DMS153 (cell line): Measurements from ENCODE around the gene USP25.

Source experiments
- DNase-seq: peaks from one replicate; lab custom pipeline; 2025; lab: John Stamatoyannopoulos, UW

Gene USP25

DNA sequence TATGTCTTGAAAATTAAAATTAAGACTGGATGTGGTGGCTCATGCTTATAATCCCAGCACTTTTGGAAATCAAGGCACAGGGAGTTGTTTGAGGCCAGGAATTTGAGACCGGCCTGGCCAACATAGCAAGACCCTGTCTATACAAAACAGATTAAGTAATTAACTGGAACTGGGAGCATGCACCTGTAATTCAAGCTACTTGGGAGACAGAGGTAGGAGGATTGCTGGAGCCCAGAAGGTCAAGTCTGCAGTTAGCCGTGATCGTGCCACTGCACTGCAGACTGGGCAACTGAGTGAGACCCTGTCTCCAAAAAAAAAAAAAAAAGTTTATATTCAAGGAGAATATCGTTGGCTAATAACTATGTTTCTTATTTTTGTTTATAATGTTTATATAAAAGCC, 139.2 kb downstream of the USP25 start:
- DNase-seq = no peak

DNA sequence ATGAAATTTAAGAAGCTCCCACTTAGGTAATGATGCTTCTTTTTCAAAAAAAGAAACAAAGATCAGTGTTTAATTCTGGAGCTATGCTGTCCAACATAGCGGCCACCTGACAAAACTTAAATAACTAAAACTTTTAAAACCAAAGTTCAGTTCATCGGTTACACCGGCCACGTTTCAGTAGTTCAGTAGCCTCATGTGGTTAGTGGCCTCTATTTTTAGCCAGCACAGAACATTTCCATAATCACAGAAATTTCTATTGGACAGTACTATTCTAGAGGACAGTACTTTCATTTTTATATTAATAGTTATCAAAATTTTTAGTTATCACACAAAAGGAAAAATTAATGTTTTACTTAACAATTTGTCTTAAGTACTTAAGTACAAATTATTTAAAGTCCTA, 141.0 kb downstream of the USP25 start:
- no peak for DNase-seq

DNA sequence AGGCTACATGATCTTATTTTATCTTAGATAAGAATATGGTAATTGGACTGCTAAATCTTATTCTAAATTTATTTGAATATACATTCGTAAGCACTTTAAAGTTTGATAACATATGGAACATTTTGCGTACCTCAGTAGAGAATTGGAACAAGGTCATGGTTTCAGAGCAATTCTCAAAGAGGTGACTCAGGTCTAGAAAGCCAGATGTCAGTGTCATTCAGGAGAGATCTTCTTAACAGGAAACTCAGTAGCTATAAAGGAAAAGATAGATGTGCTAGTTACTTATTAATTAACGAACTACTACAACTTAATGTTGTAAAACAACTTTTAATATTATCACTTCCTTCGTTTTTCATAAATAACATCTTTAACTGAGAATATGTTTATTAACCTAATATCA, 142.5 kb downstream of the USP25 start:
- no peak for DNase-seq

- DNase-seq = no peak
Measured at GRCh38 chr21:15874615-15875014, 144.8 kb downstream of the USP25 start.

- no peak for DNase-seq
Measured at GRCh38 chr21:15875286-15875685, 145.5 kb downstream of the USP25 start.

DNA sequence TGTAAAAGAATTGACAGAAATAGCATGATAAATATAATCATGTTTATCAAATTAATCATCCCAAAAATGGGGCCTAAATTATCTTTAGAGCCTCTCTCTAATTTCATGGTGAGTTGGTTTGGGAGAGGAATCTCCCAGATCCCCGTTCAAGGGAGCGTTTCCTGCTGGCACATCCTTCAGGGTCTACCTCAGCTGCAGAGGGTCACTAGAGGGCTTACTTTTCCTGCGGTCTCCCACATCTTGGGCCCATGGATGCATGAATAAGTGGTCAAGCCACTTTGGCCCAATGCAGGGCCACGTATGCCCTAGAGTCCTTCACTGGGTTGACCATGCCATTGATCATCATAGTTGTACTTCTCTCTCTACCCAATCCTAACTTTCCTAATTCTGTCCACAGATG, 164.1 kb downstream of the USP25 start:
- DNase-seq = no peak

DNA sequence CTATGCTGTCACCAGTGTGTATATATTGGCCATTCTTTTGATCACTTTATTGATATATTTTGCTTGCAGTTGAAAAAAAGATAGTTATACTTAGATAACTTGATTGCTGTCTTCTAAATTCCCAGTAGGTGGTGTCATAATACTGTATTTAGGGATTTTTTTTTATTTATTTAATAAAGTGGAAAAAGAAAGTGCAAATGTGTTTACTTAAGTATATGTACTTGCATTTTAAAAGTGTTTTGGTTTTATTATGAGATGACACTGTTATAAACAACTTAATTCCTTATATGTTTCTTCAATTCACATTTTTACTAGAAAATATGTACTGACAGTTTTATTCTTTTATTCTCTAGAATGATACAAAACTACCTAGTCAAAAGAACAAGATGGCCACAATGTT, 164.8 kb downstream of the USP25 start:
- no peak for DNase-seq

- no peak for DNase-seq
Measured at GRCh38 chr21:15895142-15896106, 165.6 kb downstream of the USP25 start.

DNA sequence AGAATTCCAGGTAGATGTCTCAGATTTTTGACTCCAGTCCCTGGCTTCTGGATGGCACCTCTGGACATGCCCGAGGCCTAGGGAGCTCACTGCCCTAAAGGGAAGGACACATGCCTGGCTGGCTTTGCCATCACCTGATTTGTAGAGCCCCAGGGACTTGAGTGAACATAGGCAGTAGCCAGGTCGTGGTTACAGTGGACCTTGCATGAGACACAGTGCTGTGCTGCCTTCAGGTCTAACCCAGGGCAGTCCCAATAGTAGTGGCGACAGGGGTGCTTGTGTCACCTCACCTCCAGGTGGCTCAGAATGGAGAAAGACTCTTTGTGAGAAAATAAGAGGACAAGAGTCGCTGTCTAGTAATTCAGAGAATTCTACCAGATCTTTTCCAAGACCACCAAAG, 166.7 kb downstream of the USP25 start:
- no peak for DNase-seq

DNA sequence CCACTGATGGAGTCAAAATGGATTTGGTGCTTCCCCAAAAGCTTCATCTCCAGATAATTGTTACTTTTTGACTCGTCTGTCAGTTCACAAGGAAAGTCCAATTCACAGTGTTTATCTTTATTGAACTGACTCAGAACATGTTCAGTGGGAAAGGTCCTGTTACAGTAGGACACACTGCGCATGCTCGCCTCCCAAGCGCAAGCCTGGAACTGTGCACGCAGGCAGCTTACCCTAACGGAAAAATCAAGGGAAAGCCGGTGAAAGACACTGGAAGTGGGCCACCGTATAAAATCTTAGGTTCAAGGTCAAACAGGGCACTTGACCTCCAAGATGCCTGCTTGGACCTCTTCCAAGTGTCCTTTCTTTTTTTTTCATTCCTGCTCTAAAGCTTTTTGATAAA, 174.6 kb downstream of the USP25 start:
- DNase-seq = no peak

- DNase-seq = no peak
Measured at GRCh38 chr21:15908187-15908586, 178.4 kb downstream of the USP25 start.

GRCh38 chr21:15928196-15928595, 198.4 kb downstream of the USP25 start:
- no peak for DNase-seq

DNA sequence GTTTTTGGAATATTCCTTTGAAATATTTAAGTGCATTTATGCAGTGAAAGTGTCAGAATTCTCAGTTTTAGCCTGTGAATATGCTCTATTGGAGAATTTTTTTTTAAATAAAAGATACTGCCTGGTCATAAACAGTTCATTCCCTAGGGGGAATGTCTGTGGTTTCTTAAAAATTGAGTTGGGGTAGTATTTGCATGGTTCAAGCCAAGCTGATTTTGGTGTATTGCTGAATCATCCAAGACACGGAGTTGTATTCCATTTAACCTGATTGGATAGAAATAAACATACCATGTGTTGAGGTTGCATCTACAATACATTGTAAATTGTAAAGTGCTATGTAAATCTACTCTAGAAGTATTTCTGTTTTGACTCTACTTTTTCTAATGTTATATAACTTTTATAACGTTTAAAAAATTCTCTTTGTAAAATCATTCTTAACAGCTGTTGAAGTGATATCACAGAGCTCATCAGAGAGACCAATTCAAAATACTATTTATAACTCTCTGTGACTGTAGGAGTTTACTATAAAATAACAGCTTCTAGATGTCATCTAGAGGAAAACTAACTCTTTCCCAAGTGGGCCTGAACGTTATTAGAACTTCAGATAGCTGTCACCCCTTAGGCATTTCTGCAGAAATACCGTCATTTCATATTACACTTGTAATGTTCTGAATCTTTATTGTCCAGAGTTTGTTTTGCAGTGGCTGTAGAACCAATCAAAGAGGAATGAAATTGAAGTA, 199.1 kb downstream of the USP25 start:
- no peak for DNase-seq

DNA sequence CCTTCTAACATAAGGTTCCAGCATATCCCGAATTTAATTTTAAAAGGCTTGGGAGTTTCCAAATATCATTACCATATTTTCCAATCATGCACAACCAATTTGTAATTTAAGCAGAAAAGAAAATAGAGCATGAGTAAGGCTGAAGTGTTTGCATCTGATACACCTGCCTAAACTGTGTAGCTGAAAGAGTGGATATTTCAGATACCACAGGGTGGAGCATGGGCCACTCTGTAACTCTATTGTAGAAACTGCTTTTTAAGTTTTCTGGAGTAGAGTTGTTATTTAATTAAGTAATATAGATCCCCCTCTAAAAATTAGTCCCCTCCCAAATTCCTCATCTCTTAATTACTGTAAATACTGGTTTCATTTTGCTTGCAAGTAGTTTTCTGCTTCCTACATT, 199.8 kb downstream of the USP25 start:
- DNase-seq = no peak
